HS-5 (cell line): ENCODE results near the gene COA6.
"Not testable (repeated sequence)": the region's sequence is repeated elsewhere in the genome, so short reads cannot be mapped to it uniquely, and the experiment has no call there.

Experiments
- DNase-seq: peaks from one replicate; pipeline ENCODE4 v3.0.0-alpha.2; 2012; ENCODE audit warnings: low read depth

The COA6 gene

GRCh38 chr1:234369784-234370183, 3.5 kb upstream of the COA6 start:
- peak; percentile 42 for DNase-seq

- no peak for DNase-seq
Observed at GRCh38 chr1:234371414-234371813, 1.8 kb upstream of the COA6 start.

DNA sequence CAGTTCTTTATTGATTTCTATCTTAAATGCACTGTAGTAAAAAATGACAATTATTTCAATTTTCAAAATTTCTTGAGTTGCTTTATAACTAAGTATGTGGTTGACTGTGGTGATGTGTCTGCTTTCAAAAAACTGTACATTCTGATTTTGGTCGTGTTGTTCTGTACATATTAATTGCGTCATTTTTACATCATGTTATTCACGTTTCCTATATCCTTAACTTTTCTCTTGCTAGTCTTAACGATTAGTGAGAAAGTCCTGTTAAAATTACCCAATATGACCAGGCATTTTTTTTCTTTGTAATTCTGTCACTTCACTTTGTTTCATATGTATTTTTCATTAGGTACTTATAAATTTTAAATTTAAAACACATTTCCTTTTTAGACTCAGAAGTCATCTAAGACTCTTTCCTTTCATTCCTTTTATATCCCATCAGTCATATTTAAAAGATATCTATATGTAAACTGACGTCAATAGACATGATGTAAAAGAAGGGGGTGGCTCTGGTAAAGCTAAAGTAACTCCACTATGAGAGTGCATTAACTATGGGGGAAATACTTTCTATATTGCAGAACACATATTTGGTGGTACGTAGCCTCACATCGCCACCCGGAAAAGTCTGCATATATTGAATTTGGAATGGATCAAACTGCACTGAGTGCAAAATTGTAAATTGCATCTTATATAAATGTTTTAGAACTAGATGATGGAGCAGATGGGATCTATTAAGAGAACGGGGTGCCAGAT, 1.1 kb upstream of the COA6 start:
- DNase-seq = no peak

DNA sequence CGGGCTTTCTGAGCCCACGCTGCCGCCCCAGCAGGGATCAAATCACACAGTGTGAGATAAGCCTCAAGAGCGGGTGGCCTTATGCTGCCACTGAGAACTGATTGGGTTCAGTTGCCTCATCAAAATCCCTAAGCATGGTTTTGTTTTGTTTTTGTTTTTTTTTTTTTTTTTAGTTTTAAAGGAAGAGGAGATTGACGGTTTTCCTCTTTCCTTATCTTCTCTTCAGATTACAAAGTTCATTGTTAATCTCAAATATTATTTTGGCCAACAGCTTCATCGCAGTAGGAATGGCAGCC, 651 bp downstream of the COA6 start:
- DNase-seq = no peak

DNA sequence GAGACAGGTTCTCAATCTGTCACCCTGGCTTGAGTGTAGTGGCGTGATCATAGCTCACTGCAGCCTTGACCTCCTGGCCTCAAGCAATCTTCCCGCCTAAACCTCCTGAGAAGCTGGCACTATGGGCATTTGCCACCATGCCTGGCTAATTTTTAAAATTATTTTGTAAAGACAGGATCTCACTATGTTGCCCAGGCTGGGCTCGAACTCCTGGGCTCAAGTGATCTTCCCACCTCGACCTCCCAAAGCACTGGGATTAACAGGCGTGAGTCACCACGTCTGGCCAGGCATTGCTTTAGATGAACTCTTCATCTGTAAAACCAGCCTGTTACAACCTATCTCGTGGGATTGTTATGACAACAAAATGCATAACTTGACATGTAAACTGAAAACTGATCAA, 2.4 kb downstream of the COA6 start:
- no peak for DNase-seq

GRCh38 chr1:234379591-234380109, 6.4 kb downstream of the COA6 start:
- DNase-seq = not testable (repeated sequence)

DNA sequence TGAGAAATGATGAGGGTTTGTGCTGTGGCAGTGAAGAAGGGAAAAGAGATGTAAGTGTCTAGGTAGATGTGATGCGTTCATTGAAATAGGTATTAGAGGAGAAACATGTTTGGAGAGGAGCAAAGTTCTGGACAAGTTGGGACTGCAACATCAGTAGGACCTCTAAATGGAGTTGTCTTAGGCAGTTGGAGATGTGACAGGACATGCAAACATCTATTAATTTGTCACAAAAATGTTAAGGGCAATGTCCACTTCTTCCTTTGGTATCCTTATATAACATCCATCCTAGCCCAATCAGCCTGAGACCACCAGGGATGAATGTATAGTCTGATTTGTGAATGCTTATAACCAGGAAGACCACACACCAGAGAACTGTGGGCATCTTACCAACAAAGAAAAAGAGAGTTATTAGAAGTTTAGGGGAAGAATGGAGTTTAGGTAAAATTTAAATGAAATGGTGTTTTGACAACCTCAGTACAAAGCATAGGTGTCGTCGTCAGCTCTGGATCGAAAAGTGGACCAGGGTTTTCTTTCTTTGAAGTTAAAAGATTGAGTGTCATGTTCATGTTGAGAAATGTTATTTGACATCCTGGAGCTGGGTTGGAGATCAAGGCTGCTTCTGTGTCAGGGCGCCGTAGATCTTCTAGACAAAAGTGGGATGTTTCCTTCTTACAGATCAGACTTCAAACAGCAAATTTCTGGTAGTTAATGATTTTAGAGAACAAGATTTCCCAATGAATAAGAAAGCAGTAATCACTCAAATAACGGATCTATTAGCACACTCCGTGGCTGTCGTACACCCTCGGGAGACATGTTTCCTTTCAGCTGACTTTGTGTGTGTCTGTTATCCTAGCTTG, 8.7 kb downstream of the COA6 start:
- DNase-seq = no peak

DNA sequence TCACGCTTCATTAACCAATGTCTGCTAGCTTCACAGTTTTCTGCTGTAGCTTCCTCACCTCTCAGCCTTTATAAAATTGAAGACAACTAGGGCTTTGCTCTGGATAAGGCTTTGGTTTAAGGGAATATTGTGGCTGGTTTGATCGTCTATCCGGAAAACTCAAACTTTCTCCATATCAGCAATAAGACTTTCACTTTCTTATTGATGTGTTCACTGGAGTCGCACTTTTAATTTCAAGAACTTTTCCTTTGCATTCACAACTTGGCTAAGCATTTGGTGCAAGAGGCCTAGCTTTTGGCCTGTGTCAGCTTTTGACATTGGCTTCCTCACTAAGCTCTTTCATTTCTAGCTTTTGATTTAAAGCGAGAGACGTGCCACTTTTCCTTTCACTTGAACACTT, 12.9 kb downstream of the COA6 start:
- DNase-seq = no peak

DNA sequence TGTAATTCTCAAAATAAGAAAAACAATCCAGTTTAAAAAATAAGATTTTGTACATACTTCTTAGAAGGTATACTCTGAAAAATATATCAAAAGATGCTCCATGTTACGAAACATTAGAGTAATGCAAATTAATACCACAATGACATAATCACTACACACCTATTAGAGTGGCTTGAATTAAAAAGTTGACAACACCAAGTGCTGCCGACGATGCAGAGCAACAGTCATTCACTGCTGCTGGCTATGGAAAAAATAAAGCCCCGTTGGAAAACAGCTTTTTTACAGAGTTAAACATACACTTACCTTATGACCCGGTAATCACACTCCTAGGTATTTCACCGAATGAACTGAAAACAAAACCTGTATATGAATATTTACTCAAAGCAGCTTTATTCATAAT, 14.8 kb downstream of the COA6 start:
- DNase-seq = no peak

- DNase-seq = no peak
Observed at GRCh38 chr1:234393190-234393589, 19.9 kb downstream of the COA6 start.

DNA sequence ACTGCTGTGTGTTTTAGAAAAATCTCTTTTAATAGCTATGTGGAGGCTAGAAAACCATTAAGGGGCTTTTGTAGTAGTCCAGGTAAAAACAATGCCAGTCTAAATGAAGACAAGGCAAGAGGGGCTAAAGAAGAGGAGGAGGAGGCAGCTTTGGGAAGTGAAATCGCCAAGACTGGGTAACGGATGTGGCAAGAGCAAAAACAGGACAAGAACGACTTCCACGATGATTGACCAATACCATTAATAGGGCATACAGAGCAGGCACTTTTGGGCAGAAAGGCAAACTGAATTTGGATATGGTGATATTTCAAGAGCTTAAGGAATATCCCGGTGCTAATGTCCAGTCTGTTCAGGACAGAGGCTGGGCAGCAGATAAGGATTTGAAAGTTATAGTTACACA, 22.0 kb downstream of the COA6 start:
- no peak for DNase-seq

DNA sequence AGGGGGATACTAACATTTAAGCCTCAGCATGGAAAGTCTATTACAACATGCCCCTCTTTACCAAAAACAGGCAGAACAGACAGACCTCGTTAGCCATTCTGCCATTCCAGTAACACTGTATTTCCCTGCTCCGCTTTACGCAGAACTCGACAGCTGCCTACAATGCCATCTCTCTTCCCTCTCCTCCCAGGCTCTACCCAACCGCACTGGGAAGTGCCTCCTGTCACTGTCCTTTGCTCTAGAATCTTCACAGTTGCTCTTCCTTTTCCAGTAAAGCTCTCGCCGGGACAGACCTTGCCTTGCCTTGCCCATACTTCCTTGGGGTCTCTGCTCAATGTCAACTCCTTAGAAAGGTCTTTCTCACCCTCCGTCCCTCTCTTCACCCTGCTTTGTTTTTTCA, 22.8 kb downstream of the COA6 start:
- DNase-seq = no peak

GRCh38 chr1:234396871-234397270, 23.6 kb downstream of the COA6 start:
- DNase-seq = no peak

DNA sequence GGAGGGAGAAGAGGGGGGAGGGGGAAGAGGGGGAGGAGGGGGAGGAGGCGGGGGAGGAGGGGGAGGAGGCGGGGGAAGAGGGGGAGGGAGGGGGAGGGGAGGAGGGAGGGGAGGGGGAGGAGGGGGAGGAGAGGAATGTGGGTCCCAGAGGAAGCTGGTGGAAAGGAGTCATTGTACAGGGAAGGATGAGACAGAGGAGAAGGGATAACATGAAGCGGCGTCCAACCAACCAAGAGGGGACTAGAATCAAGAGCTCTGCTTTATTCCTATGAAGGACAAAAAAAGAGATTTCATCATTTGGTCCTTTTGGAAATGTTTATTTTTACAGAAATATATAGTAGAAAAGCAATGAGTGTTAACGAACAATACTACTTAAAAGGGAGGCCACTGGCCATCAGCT, 24.5 kb downstream of the COA6 start:
- DNase-seq = no peak

- no peak for DNase-seq
Observed at GRCh38 chr1:234398849-234399381, 25.7 kb downstream of the COA6 start.

- DNase-seq = not testable (repeated sequence)
Observed at GRCh38 chr1:234399515-234399914, 26.3 kb downstream of the COA6 start.

- no peak for DNase-seq
Observed at GRCh38 chr1:234400773-234401172, 27.5 kb downstream of the COA6 start.

GRCh38 chr1:234401658-234402057, 28.4 kb downstream of the COA6 start:
- DNase-seq = no peak

DNA sequence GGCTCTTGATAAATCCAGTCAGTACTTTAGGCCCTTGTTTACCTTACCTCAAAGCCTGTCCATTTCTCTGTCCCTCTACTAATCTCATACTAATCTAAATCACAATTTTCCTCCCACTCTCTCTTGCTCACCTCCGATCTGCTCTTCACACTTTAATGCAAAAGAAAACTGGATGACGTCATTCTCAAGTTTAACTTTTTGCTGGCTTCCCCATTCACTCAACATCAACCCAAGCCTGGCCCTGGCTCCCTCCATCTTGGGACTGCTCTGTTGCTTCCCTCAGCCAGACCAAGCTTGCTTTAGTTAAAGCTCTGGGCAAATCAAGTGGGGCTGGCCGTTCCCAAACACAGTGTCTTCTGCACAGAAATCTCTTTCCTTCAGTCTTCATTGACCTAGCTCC, 29.7 kb downstream of the COA6 start:
- DNase-seq = no peak

DNA sequence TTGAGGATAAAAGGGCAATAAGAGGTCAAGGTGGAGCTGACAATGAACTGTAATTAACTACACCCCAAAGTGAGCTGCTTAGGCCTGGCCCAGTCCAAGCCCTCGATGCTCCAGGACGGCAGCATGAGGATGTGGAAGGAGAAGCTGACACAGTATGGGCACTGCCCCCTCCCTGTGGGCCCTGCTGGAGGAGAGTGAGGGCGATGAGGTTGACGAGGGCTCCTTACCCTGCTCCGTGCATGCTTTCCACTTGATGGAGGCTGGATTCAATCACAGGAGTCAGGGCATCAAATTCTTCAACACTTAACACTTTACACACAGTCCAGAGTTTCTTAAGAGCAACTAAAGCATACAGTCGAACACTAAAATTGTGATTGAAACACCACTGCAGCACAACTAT, 32.4 kb downstream of the COA6 start:
- DNase-seq = no peak

GRCh38 chr1:234406871-234407270, 33.6 kb downstream of the COA6 start:
- no peak for DNase-seq

GRCh38 chr1:234408757-234409156, 35.5 kb downstream of the COA6 start:
- DNase-seq = no peak

DNA sequence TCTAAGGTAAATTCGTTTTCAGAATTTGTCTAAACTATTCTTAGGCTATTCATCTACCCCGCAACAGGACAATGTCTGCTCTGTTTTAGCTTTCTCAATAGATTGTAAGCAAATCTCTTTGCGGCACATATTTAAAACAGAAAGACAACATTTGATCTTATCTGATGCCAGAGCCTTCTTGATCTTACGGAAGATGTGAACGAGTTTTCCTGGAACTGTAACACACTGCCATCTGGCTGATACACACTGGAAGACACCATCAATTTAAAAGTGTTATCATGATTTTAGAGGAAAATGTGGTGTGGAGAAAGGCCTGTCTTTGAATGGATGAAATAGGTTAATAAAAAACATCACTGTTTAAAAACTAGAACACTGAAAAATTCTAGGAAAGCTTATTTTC, 36.1 kb downstream of the COA6 start:
- DNase-seq = no peak
